Fibroblast of peridontal ligament (primary cell): ENCODE data around the gene MPPED1.
A peak's percentile ranks its signal among the peaks of the same experiment; 100 is the strongest.

Source experiments
- DNase-seq: peaks from one replicate; pipeline ENCODE4 v3.0.0-alpha.2; 2010; ENCODE audit errors: extremely low read depth

MPPED1 gene

DNA sequence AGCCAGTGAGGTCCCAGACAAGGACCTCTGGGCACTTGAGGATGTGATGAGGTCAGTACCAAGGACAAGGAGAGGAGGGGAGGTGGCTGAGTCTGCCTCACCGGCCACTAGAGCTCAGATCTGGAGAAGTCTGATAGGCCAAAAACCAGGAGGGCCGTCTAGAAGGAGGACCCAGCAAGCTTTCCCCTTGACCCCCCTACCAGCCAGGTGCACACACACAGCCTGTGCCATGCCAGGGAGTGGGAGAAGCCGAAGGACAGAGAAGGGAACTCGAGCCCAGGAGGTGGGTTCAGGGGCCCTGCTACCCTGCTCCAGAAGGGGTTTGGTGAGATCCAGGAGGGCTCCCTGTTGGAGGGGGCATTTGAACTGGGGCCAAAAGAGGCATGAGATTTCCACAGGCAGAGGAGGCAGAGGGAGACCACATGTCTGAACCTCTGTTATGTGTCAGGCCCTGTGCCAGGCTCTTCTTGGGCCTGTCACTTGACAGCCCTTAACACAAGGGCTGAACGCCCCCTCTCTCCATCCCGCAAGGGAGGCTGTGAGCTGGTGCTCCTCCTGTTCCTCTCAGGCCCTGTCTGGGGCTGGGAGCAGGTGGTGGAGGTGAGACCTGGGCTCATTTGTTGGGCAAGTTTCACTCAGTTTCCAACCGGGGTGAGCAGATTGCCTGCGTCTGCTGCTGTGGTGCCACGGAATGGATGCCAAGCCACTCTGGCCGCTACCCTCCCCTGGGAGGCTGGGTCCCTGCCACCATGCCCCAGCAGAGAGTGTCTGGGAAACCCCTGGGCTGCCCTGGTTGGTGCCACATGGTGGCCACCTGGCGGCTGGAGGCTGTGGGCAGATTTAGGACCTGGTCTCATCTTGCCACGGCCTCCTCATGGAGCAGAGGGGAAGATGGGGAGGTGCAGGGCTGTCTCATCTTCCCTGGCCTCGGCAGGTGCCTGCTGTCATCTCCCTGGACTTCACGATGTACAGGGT, 65.2 kb downstream of the MPPED1 start:
- DNase-seq = no peak

DNA sequence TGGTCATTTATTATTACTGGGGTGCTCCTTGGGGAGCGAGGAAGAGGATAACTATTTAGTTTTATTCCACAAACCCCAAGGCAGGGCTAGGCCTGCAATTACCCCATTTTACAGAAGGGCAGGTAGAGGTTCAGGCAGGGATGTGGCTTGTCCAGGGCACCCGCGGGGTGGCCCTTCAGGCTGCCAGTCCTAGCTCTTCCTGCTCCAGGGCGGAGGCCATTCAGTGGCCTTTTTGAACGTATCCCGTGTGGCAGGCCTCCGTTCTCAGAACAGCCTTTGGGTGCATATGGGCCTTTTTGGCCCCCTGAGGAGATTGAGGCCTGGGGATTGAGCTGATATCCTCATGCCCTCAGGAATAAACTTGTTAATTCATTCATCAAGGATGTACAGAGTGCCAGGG, 66.2 kb downstream of the MPPED1 start:
- no peak for DNase-seq

DNA sequence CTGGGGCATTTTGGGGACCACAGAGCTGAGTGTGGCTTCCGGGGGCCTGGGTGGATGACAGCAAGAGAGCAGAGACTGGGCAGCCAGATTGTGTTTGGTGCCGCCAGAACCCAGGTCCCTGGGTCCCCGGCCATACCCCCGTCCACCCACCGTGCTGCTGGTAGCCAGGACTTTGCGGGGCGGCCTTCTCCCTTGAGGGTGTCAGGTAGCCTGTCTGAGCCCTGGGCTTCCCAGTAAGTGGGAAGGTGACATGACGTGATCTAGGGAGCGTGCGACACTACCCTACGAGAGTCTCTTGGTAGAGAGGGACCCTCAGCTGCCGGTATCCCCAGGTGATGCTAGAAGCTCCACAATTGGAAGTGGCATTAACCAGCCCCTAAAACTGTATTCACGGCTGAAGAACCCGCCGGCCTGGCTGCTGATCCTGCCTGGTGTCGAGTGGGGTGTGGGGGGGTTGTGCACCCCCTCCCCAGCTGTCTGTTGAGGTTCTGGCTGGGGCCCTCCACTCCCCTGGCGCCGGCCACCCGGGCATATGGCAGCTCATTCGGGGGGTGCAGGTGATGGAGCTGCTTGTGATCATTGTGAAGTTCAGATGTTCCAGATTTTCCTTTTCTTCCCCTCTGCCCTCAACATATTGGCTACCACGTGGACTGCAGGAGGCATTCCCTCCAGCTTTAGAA, 66.9 kb downstream of the MPPED1 start:
- no peak for DNase-seq

DNA sequence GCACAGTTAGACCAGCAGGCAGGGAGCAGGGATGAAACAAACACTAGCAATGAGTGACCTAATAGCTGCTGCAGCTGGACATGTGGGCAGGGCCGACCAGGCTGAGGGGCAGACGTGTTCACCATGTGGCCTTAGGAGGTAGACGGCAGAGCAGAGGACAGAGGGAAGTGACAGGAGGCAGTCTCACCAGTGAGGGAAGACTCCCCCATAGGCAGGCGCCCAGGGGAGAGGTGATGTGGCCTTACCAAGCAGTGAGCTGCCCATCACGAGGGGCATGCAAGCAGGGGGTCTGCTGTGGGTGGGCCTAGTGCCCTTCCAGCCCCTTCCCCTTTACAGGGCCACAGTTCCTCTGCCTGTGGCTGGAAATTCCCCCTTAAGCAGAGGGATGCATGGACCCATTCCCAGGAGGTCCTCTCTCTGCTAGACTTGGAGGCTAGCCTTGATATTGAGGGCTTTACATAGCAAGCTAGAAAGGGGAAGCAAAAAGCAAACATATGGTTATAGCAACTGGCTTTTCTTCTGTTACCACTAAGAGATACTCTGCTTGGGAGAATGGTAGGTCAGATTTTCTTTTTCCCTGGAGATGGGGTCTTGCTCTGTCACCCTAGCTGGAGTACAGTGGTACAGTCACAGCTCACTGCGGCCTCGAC, 67.6 kb downstream of the MPPED1 start:
- no peak for DNase-seq

DNA sequence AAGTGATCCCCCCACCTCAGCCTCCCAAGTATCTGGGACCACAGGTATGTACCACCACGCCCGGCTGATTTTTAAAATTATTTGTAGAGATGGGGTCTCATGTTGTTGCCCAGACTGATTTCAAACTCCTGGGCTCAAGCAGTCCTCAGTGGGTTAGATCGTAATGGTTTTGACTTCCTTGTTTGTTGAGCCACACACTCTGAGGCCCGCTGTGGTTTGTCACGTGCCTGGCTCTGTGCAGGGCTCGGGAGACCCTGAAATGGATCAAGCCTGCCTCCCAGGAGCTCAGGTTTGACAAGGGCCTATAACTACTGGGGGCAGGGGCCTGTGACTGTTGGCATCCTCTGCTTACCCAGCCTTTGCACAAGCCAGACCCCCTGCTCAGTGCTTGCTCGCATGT, 68.1 kb downstream of the MPPED1 start:
- no peak for DNase-seq

DNA sequence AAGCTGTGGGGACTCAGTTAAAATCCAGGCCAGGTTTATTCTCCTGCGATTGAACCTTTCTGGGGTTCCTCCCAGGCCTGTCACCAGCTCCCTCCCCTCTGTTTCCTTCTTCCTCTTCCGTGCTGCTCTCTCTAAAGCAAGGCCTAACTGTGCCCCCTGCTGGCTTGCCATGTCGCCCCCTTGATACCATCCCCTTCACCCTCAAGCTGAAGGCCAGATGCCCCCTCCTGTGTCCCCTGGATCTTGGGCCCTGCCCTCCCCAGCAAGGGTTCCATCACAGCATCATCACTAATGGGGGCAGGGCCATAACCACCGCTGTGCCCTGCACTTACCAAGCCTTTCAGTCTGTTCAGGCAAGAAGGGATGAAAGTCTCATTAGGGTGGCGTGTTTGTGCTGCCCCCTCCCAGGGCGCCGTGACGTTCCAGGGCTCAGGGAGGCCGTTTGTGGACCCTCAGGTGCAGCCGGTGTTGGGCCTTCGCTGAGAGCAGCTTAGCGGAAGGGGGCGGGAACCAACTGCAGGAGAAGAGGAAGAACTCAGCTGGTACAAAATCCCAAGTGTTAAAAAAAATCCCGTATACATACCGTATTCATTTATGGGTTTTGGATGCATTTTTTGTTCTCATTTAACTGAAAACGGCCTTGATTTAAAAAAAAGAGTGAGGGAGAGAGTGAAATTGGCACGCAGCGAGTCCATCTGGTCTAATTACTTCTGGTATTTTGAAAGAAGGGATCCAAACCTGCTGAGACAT, 69.9 kb downstream of the MPPED1 start:
- DNase-seq = no peak

DNA sequence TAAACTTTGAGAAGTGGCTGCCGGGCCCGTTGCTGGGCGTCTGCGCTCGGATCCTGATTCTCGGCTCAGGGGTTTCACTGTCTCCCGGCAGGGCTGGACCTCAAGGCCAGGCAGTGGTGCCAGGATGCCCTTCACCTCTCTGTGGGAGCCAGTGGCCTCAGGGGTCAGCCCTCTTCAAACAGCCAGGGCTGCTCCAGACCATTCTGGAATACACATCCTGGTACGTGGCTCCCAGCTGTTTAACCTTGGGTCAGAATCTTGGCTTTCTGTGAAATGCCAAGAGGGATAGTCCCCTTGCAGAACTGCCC, 70.5 kb downstream of the MPPED1 start:
- no peak for DNase-seq

DNA sequence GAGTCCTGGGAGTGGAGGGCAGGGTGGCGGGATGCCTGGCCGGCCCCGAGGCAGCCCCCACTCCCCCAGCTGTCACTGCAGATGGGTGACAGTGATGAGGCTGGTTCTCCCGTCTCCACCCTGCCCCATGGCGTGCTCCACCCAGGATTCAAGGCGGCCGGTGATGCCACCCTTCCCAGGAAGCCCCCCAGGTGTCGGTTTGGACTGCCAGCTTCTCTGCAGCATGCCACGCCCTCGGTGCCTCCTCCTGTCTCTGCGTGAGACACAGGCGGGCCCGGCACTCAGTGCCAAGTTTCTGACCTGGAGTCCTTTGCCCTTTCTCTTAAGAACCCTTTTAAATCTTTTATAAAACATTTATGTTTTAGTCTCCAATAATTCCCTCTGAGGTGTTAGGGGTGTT, 71.5 kb downstream of the MPPED1 start:
- no peak for DNase-seq

DNA sequence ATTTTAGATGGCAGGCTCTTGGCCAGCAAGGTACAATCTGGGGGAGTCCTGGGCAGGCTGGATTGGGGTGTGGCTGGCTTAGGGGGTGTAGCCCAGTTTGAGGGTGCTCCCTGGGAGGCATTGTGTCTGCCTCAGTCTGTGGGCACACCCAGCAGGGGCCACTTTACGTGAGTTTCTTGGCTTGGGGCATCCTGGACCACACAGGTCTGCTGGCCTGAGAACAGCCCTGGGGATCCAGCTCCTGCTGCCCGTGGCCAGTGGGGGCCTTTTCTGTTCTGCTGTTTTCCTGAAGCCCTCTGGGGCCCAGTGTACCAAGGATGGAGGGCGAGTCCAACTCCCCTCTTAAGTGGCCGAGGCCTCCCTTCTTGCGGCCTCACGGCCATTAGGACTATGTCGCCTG, 71.9 kb downstream of the MPPED1 start:
- no peak for DNase-seq

DNA sequence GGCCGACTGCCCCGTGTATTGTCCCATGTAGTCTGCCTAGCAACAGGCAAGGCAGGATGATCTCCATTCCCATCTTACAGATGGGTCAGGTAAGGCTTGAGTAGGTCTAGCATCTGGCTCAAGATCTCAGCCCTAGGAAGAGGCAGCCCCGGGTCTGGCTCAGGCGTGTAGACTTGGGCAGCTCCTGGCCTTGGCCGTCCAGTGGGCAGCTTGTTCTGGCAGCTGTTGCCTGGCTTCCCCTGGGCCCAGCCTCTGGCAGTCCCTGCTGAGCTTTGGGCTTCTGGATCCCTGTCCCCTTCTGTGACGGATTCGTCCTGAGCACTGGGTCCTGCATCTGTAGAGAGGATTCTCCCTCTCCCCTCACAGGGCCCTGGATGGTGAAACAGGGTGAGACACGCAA, 72.4 kb downstream of the MPPED1 start:
- no peak for DNase-seq

DNA sequence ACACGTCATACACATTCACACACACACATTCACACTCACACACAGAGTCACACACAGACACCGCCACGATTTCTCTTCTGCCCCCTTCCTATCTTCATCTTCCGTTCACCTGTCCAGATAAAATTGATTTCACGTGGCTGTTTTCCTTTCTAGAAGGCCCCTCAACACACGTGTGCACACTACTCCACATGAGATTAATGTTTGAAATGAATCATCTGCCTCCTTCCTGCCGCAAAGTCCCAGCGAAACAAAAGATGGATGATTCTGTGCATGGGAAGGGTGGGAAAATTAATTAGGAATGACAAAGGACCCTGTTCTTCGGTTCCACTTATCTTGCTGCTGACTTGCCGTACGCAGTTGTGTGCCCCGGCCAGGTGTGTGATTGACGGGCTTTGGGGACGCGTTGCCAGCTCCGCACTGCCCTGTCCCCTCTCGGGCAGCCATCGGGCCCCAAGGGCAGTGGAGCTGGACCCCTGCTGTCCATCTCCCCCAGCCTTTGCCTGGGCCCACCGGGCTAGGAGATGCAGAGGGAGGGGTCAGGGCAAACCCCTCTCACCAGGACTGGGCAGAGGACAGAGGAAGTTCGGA, 73.8 kb downstream of the MPPED1 start:
- no peak for DNase-seq

DNA sequence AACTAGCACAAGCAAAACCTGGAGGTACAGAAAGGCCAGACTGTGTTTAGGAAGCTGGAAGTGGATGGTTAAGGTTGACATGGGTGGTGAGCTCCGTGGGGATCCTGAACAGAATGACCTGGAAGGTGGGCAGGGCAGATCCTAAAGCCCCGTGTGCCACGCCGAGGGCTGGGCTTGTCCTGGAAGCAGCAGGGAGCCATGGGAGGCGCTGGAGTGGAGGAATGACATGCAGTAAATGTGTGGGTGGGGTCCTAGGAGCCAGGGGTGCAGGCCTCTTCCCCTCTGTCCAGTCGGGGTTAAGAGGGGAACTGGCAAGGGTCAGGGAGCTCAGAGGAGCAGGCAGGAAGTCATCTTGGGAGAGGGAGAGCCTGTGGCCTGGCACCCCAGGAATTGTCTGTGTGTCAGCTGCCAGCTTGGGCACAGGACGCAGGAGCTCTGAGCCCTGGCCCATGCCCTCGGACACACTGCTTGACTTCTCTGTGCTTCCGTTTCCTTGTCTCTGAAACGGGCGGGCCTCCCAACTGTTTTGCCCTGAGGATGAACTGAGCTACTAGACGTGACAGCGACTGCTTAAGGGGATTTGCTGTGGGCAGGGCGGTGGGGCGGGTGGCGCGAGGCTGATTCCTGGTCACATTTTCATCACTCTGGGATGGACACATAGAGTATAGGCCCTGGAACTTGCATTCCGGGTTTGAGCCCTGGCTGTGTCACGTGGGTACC, 75.7 kb downstream of the MPPED1 start:
- DNase-seq = no peak

DNA sequence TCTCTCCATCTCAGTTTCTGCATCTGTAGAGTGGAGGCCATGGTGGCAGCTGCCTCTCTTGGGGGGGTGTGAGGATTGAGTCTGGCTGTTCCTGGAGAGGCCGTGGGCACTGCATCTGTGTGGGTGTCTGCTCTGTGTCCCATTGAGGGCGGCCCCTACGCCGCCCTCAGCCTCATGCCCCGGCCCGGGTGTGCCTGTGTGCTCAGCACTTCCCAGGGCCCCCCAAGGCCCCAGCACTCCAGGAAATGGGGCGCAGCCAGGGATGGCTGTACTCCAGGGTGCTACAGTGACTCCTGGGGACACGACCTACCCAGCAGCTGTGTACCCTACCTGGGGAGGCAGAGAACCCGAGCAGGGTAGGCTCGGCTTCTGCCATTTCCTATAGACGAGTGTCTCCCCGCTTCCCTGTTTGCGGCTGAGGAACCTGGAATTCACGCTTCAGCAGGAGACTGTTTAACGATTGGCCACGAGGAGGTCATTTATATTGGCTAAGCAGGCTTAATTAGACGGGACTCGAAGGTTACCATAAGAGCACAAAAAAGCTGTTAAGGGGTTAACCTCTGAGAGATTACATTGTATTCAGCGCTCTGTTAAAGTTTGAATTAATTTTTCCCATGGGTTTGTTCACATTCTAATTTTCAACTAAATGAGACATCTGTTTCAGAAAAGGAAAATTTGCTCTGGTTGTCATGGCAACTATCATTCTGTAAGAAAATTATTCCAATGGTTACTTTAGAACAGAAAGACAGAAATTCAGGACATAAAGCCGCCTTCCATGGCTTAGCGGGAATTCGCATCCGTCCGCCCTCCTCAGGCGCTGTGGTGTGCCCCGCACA, 76.4 kb downstream of the MPPED1 start:
- peak; percentile 1 for DNase-seq

DNA sequence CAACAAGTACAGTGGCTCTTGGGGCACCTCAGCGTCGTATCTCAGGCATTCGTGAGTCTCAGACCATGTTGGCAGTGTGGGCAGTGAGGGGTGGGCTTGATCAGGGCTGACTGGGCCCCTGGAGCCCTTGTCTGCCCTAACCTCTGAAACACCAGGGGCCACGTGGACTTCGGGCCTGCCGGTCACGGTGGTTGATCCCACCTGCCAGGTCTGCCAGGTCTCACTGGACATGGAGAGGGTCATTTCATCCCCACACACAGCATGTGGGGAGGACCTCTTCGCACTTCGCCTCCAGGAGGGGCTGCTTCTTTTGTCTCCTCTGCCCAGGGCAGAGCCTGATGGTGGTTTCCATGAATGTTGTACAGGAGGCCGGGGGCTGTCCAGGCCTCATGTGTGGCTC, 77.1 kb downstream of the MPPED1 start:
- DNase-seq = no peak

DNA sequence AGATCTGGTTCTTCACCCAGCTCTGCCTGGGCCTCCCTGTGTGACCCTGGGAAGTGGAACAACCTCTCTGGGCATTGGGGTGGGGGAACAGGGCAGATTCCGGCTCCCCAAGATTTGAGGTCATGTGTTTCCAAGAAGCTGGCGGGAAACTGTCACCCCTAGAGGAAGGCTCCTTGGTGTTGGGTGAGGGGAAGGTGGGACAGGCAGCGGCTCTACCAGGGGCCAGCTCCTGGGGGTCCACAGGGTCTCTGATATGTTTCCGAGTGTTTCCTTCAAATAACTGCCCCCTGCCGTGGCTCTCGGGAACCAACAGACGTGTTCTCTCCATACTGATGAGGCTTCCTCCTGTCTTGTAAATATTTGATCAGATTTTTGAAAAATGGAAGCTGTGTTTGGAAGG, 78.5 kb downstream of the MPPED1 start:
- no peak for DNase-seq

DNA sequence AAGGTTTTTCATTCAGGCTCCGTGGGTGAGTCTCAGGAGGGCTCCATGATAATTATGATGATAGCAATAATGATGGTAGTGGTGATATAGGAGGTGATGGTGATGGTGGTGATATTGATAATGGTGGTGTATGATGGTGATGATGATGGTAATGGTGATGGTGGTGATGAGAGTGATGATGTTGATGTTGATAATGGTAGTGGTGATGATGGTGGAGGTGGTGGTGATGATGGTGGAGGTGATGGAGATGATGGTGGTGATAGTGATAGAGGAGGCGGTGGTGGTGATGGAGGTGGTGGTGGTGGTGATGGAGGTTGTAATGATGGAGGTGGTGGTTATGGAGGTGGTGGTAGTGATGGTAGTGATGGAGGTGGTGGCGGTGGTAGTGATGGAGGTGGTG, 79.4 kb downstream of the MPPED1 start:
- no peak for DNase-seq

DNA sequence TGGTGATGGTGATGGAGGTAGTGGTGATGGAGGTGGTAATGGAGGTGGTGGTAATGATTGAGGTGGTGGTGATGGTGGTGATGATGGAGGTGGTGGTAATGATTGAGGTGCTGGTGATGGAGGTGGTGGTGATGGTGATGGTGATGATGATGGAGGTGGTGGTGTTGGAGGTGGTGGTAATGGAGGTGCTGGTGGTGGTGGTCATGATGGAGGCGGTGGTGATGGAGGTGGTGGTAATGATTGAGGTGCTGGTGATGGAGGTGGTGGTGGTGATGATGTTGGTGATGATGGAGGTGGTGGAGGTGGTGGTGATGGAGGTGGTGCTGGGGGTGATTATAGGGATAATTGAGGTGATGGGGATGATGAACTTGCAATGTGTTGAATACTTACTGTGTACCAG, 79.9 kb downstream of the MPPED1 start:
- no peak for DNase-seq

DNA sequence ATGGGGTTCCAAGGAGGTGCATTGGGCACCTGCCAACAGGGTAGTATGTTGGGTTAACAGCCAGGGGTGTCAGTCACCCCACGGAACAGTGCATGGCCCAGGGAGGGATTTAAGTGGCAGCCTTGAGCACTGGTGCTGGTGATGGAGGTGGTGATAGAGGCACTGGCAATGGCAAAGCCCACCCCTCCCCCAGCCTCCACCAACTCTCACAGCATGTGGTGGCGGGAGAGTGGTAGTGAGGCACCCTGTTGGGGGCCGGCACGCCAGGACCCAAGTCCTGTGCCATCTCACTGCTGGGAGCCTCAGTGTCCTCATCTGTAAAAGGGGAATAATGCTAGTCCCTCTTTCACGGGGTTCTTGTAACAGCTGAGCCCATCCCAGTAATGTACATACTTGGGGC, 81.5 kb downstream of the MPPED1 start:
- no peak for DNase-seq

DNA sequence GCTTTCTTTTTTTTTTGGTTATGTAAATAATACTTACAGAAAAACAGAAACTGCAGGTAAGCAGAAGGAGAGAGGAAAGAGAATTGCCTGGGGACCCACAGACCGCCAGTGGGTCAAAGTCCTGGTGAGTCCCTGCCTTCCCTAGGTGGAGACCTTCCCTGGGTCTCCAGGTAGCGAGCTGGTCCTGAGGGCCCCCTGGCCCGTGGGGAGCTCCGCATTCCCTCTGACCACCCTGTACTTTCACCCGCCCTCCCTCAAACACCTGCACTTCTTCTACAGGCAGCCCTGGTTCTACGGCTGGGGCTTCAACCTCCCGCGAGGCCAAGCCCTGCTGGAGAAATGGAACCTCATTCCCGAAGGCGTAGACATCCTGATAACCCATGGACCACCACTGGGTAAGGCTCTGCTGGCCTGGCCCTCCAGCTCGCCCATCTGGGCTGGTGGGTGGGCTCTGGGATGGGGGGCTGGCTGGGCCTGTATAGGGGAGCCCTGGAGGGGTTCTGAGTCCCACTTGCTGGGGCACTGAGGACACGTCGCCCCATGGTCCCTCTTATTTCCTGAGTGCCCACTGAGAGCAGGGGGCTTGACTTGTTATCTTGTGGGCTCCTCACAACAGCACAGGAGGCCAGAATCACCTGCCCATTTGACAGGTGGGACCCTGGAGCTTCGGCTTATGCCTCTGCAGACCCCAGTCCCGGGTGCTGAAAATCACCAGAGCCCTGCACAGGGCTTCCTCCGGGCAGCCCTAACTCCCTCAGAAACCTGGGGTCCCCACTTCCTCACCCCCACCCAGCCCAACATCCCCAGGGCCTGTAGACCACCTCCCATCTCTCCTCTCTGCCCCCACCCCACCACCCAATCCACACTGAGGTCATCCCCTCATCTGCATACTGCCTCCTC, 86.4 kb downstream of the MPPED1 start:
- no peak for DNase-seq
